K562 (cell line): ENCODE data around the gene PHF21A.

ENCODE experiments used
- ZKSCAN1 ChIP-seq: fragments of 150-350 bp; IDR thresholded peaks from 2 replicates; pipeline ENCODE4 v1.6.1; 2016; ENCODE audit warnings: low read depth, low read length
- ZNF239 ChIP-seq: fragments of 250-450 bp; sonication (Bioruptor Pico); IDR thresholded peaks from 2 replicates; pipeline ENCODE4 v1.4.0; 2020; ENCODE audit warnings: mild to moderate bottlenecking

- TF ChIP-seq ZKSCAN1 (no peak), ZNF239 (CRISPR knock-in tag) (no peak)
Observed at GRCh38 chr11:45939836-45940235, 181.4 kb downstream of the PHF21A start.
